Sciatic nerve (tissue), 2 donors: ENCODE measurements around the gene HOXD12. TPM values are rescaled to one million over a fixed set of nuclear protein-coding genes. Genes with fewer than 3 reads are reported as not detected.
A peak's percentile ranks its signal among the peaks of the same experiment; 100 is the strongest.

Experiments
- ATAC-seq: fragments of 200-7000 bp; cut with Tn5 transposase; one replicate; pipeline ENCODE4 v1.9.1; 2020; ENCODE audit warnings: mild to moderate bottlenecking, moderate library complexity
- DNase-seq: peaks from one replicate; pipeline ENCODE4 v3.0.0-alpha.2; 2020; ENCODE audit warnings: low spot score
- intact Hi-C: fragments of 100-400 bp; cut with DNase I; formaldehyde crosslinking; loops from one replicate; pipeline ENCODE4 v1.14.2; 2022
- total RNA-seq: library from RNA; stranded (reverse); fragmentation: NEBNext Ultra II Directional; extraction: Animal tissue kit (Norgen Biotek cat#: 25700); gene quantifications from one replicate; pipeline ENCODE4 v1.2.1, GENCODE V29; 2021
- donor health status: DM: no; HTN: no; CAD: no.
- donor health status: DM: no; HTN: no; CAD: no.

HOXD12 gene
- total RNA-seq, 1 donor from 2014 or later, result not detected

DNA sequence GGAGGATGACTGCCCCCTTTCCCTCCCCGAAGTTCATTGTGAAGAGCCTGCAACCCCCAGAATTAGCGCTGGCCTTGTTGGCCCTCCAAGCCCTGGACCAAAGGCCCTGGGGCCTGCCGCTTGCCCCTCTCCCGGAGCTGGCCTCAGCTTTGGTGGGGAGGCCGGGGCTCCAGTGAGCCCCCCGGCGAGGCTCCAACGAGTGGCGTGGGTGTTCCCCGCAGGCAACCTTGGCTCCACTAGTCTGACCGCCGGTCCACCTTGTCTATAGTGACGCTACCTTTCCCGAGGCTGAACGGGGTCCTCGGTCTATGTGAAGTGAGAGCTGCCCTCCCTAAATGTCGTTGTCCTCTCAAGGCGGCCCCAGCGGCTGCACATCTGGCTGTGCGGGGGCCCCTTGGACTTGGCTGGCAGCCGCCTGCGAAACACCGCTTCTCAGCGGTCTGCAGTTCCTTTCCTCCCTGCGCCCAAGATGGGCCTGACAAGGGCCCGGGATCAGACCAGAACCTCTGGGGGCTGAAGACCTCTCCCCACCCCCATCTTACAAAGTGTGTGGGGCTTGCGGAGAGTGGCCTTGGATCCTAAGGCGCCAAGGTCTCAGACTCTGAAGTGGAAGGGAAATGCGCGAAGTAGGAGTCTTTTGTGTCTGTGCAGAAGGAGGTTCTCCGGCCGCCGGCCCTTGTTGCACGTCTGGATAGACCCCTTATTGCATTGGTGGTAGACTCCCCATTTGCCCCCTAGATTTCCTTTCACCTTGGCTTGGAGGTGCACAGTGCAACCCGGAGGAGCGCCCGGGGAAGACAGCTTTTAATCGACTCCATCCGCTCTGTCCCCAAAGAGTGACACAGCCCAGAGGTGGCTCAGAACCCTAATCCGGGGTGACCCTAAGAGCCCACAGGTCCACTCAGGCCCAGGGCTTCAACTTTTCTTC lies 13.0 kb downstream of the HOXD12 start:
- DNase-seq (no peak), ATAC-seq (no peak)
- intact Hi-C loops, result no loop called here

DNA sequence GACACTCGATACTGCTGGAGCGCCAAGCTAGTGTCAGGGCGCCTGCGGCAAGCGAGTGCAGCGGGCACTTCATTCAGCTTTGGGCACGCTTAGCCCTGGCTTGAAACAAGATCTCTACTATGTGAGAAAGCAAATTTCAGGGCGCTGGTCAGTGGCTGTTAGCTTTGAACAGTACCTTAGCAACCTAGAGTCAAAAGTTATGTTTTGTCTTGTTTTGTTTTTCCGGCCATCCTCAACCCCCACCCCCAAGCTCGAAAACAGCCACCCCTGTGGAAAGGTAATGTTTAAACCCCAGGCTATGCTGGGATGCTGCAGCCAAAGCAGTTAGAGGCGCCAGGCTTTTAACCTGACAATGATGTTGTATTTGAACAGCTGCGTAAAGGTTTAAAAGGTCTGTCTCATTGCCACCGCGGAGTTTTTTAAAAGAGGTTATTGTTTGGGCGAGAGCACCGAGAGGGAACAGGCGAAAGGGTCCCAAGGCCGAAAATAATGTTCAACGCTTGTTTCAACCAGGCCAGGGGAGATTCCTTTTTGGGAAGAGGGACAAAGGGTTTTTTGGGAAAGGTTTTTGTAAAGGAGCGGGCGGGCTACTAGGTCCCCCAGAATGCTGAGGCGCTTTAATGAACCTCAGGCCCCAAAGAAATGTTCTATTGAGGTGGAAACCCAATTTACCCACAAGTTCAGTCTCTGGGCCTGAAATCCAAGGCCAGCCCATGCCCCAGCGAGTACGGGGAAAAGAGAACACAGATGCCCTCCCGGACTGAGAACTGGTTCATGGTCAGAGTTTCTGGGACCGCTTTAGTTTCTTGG lies 14.7 kb downstream of the HOXD12 start:
- intact Hi-C loops, result no loop called here
- DNase-seq, result no peak

DNA sequence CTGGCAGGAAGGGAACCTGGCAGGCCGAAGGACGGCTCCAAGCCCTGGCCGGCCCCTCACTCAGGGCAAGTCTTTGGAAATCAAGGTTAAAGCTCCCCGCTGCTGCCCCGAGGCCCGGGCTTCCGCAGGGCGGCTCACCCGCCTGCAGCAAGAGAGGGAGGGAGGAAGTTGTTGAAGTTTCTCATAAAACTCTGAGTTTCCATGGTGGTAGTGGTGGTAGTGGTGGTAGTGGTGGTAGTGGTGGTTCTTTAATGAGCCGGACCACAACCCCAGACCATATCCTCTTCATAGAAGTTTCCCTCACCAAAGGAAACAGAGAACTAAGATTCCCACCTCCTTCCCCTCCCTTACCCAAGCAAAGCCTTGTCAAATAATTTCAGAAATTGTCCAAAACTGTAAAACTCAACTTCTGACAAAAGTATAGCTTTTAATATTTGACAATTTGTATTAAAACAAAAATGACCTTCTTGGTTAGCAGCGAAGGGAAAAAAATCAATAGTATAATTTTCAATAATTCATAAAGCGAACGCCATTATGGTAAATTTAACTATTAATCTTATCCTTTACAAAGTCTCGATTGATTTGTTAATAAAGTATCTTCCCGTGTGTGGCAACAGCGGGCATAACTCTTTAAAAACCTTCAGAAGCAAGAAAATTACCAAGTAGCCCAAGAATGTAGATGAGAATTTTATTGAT lies 15.5 kb downstream of the HOXD12 start:
- ATAC-seq (no peak), DNase-seq (no peak)
- intact Hi-C loops, result no loop called here

More for the DNA sequence above, 14.7 kb downstream of the HOXD12 start:
- ATAC-seq, result no peak

DNA sequence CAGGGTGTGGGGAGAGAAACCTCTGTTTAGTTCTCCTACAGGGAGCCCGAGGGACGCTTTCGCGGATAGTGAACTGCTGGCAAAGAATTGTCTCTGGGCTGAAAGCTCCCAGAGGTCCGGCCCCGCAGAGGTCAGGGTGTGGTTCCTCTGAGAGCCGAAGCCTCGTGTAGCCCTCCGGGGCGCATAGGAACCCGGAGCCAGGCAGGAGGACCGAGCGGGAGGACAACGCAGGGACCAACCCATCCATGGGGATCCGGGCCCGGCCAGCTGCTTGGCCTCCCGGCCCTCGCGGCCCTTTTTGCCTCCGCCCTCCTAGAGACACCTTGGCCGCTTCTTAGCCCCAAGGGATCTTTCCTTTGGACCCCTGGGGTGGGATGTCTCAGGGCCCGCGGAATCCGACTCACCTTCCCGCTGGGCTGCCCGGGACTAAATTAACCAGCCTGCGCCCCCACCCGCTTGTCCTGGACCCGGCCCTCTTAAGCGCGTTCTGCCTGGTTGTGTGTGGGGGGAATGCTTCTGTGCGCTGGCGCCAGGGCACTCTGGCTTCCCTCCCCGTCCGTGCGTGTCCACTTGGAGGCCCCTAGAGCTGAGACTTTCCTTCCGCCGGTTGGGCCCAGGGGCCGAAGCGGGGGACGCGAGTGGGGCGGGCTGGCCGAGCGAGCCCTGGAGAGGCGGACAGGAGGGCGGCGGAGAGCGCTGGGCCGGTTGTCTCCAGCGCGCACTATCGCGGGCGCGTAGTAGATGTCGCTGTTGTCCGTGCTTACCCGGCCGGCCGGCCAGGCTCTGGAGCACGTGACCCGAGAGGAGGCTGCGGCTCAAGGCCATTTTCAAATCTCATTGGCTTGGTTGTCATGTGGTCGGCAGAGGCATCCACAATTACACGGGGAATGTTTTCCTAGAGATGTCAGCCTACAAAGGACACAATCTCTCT lies 16.6 kb downstream of the HOXD12 start, which contains the start of gene HOXD10:
TSS of gene HOXD10 (plus strand) at position 896 of the 931 bp plus-strand sequence. CDS start 56 bp downstream, outside the sequence.
- DNase-seq (no peak), ATAC-seq (peak; percentile 59)

DNA sequence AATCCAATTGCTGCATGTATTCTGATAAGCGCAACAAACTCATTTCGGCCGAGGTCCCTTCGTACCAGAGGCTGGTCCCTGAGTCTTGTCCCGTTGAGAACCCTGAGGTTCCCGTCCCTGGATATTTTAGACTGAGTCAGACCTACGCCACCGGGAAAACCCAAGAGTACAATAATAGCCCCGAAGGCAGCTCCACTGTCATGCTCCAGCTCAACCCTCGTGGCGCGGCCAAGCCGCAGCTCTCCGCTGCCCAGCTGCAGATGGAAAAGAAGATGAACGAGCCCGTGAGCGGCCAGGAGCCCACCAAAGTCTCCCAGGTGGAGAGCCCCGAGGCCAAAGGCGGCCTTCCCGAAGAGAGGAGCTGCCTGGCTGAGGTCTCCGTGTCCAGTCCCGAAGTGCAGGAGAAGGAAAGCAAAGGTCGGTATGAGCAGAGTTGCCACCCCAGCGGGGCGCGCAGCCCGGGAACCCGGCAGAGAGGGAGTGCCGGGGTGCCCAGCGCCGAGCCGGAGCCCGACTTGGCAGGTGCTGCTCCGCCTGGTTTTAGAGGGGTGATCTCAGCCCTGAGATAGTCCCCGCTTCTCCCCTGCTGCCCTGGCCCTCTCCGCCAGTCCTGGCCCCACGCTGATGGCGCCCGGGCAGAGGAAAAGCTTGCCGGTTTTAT lies 17.7 kb downstream of the HOXD12 start:
- intact Hi-C loops, result no loop called here
- ATAC-seq, result no peak
- DNase-seq, result no peak

More for the DNA sequence above, 16.6 kb downstream of the HOXD12 start, which contains the start of gene HOXD10:
- intact Hi-C loops, result no loop called here

DNA sequence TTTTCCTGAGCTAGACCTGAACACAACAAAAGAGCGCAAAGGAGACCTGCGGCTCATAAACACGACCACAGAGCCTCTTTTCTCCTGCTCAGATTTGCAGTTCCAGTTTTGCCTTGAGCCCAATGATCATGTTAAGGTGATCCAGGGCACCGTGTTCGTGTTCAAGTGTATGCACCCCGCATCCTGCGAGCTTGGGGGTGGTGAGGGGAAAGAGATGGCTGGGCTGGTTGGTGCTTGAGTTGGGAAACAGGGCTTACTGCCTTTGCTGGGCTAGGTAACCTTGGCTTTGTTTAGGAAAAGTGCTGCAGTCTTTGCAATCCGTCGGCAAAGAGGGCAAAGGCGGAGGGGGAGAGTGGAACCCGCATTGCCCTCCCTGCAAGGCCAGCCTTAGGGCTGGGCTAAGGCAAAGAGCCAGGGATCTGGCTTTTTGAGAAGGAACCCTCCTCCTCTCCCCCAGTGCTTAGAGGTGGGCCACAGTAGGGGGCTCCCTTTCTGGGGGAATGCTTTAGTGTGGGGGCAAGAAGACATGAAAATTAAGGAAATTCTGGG lies 18.3 kb downstream of the HOXD12 start:
- DNase-seq (no peak), ATAC-seq (no peak)
- intact Hi-C loops, result no loop called here

DNA sequence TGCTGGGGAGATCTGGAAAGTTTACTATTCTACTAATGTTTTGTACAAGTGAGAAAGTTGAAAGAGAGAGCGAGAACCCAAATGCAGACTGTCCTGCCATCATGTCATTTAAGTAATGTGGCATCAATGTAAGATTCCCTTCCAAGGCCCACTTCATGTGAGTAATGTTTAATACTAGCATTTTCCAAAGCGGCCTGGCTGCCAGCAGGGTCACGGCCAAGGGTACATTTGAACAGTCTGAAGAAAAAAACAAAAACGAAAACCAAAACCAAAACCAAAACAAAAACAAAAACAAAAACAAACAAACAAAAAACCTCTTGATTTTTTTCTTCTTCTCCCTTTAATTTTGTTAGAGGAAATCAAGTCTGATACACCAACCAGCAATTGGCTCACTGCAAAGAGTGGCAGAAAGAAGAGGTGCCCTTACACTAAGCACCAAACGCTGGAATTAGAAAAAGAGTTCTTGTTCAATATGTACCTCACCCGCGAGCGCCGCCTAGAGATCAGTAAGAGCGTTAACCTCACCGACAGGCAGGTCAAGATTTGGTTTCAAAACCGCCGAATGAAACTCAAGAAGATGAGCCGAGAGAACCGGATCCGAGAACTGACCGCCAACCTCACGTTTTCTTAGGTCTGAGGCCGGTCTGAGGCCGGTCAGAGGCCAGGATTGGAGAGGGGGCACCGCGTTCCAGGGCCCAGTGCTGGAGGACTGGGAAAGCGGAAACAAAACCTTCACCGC lies 19.2 kb downstream of the HOXD12 start:
- no peak for ATAC-seq
- intact Hi-C loops, result no loop called here
- no peak for DNase-seq

DNA sequence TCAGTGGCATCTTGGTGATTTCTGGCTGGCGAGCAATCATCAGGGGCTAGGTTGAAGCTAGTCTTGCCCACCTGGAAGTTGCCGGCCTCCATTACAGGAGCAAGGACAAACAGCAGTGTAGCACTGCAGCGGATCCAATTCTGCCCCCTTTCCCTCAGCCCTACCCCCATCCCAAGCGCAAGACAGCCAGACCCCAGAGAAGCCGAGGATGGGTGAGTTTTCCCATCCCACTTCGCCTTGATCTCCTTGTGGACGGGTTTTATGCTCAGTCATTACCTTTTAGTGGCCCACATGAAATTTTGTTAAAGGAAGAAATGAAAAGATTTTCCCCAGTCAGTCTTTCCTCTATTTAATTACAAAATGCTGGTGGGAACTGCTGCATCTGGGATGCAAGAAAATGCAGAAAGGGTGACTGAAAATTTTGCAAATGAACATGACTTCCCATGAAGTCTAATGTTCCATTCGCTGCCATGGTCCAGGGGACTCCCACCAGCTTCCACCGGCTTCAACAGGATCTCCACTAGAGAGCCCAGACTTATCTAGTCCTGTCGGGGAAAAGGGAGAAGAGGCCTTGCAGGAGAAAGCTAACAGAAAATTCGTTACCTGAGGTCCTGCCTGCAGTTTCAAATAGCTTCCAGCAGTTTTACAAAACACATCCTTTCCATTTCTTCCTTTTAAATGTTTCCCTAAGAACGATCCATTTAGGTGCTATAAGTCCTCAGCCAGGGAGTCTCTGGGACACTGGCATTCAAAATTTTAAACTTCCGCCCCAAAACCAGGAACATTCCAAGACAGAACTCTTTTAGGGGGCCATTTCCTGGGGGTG lies 21.0 kb downstream of the HOXD12 start:
- DNase-seq (no peak), ATAC-seq (no peak)
- intact Hi-C loops, result loop anchor here (10.0 kb wide), 1 partner anchor 1034 kb away; no protein-coding TSS in a partner anchor

DNA sequence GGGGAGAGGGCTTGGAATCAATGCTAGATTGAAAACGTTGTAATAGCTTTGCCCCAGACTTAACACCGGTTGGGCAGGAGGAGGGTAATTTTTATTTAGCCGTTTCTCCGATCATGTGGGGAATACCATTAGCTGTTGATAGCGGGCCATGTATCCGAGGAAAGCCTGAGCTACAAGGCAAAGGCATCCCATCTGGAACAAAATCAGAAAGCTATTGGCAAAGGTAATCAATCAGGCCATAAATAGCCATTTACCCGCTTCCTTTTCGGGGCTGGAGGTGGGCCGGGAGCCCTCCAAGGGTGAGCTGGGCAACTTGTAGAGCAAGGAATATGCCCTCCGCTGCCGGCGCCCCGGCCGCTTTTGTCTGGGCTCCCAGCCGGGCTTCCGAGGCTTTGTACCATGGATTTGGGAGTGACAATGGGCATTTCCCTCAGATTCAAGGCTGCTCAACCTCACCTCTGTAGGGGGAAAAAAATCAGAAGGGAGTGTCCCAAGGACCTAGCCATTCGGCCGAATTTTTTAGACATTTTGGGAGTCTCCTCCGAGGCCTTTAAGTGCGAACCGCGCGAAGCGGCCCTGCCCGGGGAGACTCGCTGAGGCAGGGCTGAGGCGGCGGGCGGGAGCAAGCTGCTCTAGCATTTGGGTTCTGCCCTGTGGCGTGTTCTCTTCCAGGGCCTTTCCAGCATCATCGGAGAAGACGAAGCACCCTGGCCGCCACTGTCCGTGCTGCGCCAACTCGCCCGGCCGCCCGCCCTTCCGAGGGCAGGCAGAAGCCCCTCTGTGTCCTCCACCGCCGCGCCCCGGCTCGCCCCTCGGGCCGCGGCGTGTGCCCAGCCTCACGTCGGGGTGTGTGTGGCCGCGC lies 21.8 kb downstream of the HOXD12 start:
- intact Hi-C loops, result loop anchor here (10.0 kb wide), 1 partner anchor 1033 kb away; no protein-coding TSS in a partner anchor
- DNase-seq, result no peak
- ATAC-seq, result no peak

DNA sequence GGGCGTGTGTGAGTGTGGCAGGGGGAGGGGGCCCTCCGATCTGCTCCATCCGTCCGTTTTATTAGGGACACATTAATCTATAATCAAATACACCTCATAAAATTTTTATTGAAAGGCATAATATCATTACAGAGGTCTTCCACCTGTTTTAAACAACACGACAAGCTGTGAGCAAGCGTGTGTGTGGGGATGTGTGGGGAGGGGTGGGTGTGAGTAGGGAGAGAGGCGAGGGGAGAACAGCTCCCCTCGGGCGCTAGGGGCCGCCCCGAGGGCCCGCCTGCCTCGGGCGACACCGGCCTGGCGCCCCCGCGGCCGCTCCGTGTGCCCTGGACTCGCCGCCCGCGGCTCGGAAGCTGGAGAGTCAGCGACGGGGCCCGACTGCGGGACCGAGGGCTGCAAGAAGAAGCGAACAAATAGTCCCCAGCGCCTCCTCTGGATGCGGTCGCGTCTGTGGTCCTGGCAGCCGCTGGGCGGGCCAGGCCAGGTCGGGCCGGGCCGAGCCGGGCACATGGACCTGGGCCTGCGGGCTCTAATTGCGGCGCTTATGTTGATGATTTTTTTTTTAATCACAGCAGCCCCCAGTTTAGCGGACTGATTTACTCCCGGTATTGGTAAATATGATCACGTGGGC lies 22.6 kb downstream of the HOXD12 start:
- peak; percentile 23 for ATAC-seq
- no peak for DNase-seq
- intact Hi-C loops, result loop anchor here (10.0 kb wide), 1 partner anchor 1033 kb away; no protein-coding TSS in a partner anchor

DNA sequence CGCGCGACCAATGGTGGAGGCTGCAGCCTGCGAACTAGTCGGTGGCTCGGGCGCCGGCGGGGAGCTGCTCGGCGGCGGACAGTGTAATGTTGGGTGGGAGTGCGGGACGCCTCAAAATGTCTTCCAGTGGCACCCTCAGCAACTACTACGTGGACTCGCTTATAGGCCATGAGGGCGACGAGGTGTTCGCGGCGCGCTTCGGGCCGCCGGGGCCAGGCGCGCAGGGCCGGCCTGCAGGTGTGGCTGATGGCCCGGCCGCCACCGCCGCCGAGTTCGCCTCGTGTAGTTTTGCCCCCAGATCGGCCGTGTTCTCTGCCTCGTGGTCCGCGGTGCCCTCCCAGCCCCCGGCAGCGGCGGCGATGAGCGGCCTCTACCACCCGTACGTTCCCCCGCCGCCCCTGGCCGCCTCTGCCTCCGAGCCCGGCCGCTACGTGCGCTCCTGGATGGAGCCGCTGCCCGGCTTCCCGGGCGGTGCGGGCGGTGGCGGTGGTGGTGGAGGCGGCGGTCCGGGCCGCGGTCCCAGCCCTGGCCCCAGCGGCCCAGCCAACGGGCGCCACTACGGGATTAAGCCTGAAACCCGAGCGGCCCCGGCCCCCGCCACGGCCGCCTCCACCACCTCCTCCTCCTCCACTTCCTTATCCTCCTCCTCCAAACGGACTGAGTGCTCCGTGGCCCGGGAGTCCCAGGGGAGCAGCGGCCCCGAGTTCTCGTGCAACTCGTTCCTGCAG lies 23.3 kb downstream of the HOXD12 start, which contains the start of gene HOXD9:
TSS of gene HOXD9 (plus strand) at position 37 of the 728 bp plus-strand sequence. CDS start at position 87, 50 bp downstream.
- DNase-seq (no peak), ATAC-seq (peak; percentile 48)
- intact Hi-C loops, result loop anchor here (10.0 kb wide), 1 partner anchor 1032 kb away; no protein-coding TSS in a partner anchor

DNA sequence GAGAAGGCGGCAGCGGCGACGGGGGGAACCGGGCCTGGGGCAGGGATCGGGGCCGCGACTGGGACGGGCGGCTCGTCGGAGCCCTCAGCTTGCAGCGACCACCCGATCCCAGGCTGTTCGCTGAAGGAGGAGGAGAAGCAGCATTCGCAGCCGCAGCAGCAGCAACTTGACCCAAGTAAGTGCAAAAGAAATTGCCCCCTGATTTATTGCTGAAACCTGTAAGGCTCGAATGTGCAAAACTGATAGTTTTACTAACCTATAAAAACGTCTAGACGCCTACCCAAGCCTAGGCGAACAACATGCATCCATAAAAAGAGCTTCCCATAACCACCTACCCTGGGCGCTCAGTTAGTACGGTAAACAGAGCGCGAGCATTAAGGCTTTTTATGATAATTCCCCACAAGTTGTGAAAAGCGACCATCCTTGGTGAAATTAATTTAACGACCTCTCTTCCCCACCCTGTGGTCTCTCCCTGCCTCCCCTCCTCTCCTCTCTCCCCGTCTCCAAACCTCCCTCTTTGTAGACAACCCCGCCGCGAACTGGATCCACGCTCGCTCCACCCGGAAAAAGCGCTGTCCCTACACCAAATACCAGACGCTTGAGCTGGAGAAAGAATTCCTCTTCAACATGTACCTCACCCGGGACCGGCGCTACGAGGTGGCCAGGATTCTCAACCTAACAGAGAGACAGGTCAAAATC lies 24.0 kb downstream of the HOXD12 start:
- no peak for ATAC-seq
- DNase-seq, result no peak
- intact Hi-C loops, result loop anchor here (10.0 kb wide), 1 partner anchor 1031 kb away; no protein-coding TSS in a partner anchor
